Upper lobe of left lung (tissue), 4 donors: ENCODE results near the gene CCDC195.

Experiments
- CTCF ChIP-seq, 6 experiments: fragments of 450-650 bp in 4 of 6; fragments of 200-600 bp in 2 of 6; sonication (generic) in 2 of 6; IDR thresholded peaks; one replicate each; pipeline ENCODE4 v1.5.1; 2016 to 2019; ENCODE audit warnings: antibody characterized with exemption in 6 of 6
- POLR2A ChIP-seq, 4 donors: fragments of 450-650 bp; IDR thresholded peaks; one replicate each; pipeline ENCODE4 v1.5.1; 2016 to 2017; ENCODE audit warnings: antibody characterized with exemption in 4 of 4, mild to moderate bottlenecking in 2 of 4
- POLR2AphosphoS5 ChIP-seq, 2 donors: sonication (generic); formaldehyde crosslinking; IDR thresholded peaks; one replicate each; pipeline ENCODE4 v1.5.1; 2017; ENCODE audit warnings: antibody characterized with exemption in 2 of 2

GRCh38 chr2:224691563-224691962 lies 24.6 kb downstream of the CCDC195 start:
- TF ChIP-seq CTCF (IDR thresholded peaks at IDR 0.05) (no peak), POLR2AphosphoS5 (IDR thresholded peaks at IDR 0.05) (no peak), POLR2A (IDR thresholded peaks at IDR 0.05) (no peak)
